ENCODE results near the gene NPR1.
A peak's percentile ranks its signal among the peaks of the same experiment; 100 is the strongest.
"Not testable (repeated sequence)": the region's sequence is repeated elsewhere in the genome, so short reads cannot be mapped to it uniquely, and the experiment has no call there.

Gene NPR1

DNA sequence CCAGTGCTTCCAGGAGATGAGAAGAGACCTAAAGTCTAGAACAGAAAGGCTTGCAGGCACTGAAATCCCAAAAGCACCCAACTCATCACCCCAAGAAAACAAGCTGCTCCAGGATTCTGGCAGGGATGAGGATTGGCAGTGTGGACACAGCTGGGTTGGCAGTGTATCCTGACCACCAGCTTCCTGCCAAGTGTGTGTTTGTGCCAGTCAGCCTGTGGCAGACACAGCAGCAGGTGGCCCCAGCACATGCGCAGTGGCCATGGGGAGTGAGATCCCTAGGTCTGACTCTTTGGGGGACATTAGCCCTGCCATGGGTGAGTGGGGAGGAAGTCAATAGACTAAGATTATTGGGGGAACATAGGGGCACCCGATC is 28.6 kb upstream of the NPR1 start:
- DNase-seq (ENCODE audit: low read depth) = no peak

DNA sequence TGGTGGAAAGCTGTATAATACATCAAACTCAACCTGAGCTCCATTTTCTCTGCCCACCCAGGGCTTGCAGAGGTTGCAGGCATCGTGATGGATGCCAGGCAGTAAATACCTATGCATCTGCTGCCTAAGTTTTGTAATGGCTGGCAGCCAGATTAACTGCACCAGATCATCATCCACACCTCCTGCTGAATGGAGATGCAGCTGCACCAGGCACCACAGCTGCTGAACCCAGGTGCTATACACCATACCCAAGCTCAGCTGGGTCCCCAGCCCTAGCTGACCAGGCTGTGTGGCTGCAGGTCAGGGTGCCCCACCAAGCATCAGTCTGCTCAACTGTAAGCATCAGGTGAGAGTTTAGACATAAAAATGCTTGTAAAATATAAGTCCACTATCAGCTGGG is 26.7 kb upstream of the NPR1 start:
- DNase-seq (ENCODE audit: low read depth) = no peak

DNA sequence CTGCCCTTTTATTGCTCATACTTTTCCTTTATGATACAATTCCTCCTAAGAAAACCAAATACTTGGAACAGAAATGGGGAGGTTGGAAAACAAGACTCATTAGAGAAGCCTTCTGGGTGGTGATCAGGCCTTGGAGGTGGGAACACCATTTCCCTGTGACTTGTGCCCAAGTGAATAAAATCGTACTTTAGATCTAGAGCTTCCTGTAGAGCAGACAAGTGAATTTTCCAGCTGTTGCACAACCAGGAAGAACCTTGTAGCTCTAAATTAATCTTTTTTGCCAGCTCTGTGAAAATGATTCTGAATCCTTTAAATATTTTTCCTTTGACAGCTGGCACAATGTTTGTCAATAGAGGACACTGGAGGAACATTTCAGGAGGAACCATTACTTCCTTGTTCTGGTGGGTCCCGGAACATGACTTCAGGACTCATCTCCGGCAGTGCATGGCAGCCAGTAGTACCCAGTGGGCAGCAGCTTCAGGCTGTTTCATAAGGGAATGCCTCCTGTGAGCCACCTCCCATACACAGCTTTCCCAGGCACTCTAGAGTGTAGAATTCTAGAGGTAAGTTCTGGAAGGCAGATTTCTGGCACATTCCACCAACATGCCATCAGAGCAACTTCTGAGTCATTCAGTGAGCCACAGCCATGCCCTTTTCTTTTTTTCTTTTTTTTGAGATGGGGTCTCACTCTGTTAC is 25.5 kb upstream of the NPR1 start:
- DNase-seq (ENCODE audit: low read depth) = peak; percentile 74

DNA sequence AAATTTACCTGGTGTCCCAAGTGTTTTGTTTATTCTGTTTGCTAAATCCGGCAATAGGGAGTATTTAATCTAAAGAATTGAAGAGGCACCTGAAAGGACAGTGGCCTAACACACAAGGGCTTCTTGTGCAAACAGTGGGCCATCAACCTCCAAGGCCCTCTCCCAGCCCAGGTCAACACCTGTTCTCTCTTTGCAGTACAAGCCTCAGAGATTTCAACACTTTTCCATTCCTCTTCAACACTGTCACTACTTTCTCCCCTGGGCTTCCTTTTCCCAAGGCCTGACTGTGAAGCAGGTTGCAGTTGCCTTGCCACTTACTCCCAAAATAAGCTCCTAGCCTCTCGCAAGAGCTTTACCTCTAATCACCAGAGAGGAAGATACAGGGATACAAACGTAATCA is 23.2 kb upstream of the NPR1 start:
- DNase-seq (ENCODE audit: low read depth) = no peak

DNA sequence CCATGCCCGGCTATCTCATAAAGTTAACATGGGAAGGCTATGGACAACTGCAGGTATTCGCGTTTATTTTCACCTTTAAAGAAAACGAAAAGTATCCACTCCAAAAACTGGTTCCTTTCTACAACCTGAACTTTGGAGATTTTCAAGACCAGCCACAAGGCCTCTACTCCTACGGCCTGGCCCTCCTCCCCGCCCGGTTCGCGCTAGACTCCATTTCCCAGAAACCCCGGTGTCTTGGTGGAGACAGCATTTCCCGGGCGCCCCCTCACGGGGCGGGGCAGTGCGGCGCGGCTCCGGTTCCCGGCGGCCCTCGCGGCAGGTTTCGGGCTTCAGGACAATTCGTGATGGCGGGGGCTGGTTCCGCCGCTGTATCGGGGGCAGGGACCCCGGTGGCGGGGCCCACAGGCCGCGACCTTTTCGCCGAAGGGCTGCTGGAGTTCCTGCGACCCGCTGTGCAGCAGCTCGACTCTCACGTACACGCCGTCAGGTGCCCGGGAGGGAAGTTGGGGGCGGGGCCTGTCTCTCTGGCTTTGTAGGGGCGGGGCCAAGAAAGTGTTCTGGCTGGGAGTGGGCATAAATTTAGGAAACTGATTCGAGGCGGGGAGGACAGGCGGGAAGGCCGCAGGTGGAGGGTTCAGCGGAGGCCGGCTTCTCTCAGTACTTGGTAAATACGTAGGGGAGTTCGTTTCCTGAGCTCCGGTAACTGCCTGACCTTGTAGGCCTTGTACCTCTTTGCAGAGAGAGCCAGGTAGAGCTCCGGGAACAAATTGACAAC is 19.9 kb upstream of the NPR1 start, which contains the start of gene SNAPIN:
TSS of gene SNAPIN (plus strand) at position 304 of the 775 bp plus-strand sequence. CDS start at position 345, 41 bp downstream.
- DNase-seq (ENCODE audit: low read depth) = peak; percentile 89

DNA sequence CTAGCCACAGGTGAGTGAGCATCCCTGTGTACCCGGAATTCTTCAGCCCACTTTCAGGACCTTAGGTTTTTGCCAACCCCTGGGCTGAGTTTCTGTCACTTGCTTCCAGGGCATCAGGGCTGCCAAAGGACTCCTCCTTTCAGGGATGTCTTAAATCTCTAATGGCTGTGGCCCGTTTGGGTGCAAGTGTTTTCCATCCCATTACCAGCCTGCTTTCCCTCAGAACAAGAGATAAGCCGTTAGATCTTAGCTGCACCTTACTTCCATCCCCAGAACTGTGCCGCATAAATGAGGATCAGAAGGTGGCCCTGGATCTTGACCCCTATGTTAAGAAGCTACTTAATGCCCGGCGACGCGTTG is 19.3 kb upstream of the NPR1 start:
- DNase-seq (ENCODE audit: low read depth) = no peak

DNA sequence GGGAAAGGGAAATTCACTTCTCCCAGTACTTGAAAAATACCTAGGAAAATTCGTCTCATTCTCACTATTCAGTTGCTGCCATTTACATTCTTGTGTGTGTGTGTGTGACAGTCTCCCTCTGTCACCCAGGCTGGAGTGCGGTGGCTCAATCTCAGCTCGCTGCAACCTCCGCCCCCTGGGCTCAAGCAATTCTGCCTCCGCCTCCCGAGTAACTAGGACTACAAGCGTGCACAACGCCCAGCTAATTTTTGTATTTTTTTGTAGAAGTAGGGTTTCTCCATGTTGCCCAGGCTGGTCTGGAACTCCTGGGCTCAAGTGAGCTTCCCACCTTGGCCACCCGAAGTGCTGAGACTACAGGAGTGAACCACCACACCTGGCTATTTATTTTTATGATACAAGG is 18.8 kb upstream of the NPR1 start:
- no peak for DNase-seq (ENCODE audit: low read depth)

DNA sequence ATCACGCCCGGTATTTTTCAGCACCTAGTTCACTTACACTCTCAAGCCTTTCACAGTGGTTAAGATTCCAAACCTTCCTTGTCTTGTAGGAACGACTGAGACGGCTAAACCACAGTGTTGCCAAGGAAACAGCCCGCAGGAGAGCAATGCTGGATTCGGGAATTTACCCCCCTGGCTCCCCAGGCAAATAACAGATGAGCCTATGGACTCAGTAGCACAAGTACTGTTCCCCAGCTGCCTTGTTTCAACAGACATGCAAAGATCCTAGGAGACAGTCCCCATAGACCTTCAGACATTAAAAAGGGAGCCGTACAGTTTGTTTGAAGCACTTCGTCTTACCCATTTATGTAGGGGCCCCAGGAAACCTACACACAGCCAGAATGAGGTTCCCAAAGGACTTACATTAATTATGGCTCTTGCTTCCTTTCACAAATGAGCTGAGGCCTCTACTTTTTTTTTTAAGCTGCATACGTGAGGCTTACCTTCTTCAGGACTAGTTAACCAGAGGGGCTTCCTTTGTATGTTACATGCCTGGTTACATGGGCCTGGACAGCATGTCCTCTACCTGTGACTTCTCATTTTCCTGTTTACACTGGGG is 17.3 kb upstream of the NPR1 start:
- DNase-seq (ENCODE audit: low read depth) = peak; percentile 28

DNA sequence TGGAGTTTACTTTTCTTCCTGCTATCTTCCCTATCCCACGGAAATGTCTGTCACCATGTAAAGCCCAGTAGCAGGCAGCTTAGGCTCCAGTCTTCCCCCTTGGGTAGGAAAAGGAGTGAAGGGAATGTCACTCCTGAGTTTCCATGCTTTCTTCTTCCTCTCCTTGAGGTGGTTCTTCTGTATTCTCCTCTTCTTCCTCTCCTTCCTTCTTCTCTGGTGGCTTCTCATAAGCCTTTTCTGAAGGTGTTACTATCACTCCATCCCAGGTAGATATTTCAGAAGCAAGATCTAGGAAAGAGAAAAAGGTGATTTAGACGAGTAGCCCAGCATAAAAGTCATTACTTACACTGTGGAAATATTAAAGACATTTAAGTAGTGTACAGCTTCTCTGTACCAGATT is 16.2 kb upstream of the NPR1 start:
- DNase-seq (ENCODE audit: low read depth) = no peak

DNA sequence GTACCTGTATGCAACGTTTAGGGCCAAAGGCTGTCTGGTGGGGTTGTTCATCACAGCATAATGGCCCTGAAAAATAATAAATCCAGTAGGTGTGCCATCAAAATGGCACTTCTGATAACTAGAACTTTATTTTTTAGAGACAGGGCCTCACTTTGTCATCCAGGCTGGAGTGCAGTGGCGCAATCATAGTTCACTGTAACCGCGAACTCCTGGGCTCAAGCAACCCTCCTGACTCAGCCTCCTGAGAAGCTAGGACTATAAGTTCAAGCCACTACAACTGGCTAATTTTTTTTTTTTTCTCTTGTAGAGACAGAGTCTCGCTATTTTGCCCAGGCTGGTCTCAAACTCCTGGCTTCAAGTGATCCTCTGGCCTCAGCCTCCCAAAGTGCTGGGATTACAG is 15.3 kb upstream of the NPR1 start:
- DNase-seq (ENCODE audit: low read depth) = peak; percentile 46

DNA sequence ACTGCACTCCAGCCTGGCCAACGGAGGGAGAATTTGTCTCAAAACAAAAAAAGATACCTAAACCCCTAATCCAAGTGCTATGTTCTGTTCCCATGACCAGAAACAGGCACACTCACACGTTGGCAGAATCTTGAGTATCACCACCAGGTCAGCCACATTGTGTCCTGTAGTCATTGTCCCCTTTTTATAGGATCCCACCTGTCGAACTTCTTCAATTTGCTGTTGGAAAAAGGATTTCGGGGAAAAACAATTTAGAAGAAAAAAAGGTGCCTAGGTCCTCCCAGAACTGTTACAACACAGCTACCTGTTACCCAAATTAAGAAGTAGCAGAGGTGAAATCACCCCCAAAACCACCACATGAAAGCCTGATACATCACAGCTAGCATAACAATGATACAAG is 11.0 kb upstream of the NPR1 start:
- no peak for DNase-seq (ENCODE audit: low read depth)

DNA sequence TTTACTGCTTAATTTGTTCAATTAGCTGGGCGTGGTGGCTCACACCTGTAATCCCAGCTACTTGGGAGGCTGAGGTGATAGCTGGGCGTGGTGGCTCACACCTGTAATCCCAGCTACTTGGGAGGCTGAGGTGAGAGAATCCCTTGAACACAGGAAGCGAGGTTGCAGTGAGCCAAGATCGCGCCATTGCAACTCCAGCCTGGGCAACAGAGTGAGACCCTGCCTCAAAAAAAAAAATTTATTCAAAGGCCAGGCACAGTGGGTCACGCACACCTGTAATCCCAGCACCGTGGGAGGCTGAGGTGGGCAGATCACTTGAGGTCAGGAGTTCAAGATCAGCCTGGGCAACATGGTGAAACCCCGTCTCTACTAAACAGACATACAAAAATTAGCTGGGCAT is 9.8 kb upstream of the NPR1 start:
- not testable (repeated sequence) for DNase-seq (ENCODE audit: low read depth)

DNA sequence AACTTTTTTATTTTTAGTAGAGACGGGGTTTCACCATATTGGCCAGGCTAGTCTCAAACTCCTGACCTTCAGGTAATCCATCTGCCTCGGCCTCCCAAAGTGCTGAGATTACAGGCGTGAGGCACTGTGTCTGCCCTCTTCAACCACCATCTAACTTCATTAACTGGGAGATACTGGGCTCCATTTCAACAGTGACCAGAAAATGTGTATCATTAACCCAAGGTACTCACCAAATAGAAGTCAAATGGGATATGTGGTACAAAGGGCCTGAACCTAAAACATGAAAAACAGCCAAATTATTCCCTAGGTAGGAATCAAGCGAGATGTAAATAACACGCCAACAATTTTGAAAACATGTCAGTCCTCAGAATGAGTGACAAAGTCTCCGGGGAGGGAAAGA is 8.9 kb upstream of the NPR1 start:
- DNase-seq (ENCODE audit: low read depth) = no peak

DNA sequence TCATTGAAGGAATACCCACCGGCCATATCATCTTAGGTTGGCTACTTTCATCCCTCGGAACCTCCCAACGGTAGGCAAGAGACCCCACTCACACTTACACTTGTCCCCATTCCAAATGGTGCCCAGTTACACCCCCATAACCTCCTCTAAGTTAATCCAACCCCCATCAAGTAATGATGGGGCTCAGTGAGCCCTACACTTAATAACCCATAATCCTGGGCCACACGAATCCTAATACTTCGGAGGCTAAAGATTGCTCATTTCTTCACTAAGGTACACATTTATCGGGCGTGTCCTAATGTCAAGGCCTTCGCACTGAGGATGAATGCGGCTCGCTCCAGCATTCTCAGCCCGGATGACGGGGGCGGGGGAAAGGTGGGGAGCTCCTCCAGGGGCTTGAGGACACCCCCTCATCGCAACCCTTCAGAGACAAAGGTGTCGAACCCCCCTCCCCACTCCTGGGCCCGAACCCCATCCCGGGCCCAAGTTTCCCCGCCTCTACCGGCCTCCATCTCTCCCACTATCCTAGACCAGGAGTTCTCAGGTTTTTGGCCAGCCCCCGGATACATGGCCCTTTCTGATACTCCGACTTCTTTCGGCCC is 8.1 kb upstream of the NPR1 start:
- no peak for DNase-seq (ENCODE audit: low read depth)

DNA sequence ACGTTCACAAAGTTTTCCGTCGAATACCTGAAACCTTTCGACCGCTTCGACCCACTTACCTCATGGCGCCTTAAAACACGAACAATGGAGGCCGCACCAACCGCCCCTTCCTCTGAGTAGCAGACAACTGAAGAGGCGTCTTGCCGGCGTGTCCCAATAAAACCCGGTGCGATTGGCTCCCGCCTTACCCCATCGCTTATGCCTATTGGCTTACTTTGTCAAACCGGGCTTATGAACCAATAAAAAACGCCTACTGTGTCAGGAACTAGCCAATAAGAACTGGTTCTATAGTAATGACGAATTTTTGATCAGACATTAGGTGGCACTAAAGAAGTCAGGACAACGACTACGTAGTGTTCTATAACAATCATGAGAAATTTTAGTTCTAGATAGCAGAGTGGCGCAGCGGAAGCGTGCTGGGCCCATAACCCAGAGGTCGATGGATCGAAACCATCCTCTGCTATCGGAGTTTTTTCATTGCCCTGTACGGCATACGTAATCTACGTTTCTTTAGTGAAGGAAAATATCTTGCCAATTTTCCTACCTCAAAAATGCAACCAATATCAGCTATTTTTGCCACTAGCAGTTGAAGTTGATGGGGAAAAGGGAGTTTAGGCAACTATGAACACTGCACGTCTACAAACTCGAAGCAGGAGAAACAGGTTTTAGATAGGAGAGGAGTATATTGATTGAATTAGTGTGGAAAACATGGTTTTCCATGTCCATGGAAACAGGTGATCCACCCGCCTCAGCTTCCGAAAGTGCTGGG is 7.4 kb upstream of the NPR1 start, which contains the start of gene ILF2:
TSS of gene ILF2 (minus strand) at position 135 of the 769 bp plus-strand sequence. CDS start at position 64, 71 bp downstream.
- DNase-seq (ENCODE audit: low read depth) = peak; percentile 100

DNA sequence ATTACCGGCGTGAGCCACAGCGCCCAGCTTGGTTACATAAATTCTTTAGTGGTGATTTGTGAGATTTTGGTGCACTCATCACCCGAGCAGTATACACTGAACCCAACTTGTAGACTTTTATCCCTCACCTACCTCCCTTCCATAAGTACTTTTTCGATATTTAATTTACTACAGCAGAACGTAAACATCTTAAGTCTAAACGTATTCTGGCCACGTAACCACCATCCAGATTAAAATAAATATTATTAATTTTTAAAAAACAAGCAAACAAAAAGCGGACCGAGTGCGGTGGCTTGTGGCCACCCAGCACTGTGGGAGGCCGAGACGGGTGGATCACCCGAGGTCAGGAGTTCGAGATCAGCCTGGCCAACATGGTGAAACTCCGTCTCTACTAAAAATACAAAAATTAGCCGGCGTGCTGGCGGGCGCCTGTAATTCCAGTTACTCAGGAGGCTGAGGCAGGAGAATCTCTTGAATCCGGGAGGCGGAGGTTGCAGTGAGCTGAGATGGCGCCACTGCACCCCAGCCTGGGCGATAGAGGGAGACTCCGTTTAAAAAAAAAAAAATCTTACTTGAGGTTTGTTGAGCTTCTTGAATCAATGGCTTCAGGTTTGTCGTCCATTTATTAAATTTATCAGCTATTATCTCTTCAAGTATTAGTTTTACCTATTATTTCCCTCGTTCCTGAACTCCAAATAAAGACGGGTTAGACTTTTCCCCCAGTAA is 6.7 kb upstream of the NPR1 start:
- not testable (repeated sequence) for DNase-seq (ENCODE audit: low read depth)

DNA sequence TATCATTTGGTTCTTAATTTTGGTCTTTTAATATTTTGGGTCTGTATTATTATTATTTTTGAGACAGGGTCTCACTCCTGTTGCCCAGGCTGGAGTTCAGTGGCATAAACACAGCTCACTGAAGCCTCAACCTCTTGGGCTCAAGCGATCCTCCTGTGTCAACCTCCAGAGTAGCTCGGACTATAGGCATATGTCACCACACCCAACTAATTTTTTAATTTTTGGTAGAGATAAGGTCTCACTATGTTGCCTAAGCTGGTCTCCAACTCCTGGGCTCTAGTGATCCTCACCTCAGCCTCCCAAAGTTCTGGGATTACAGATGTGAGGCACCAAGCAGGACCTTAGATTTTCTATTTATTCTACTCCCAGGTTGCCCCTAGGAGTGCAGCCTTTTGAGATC is 5.0 kb upstream of the NPR1 start:
- DNase-seq (ENCODE audit: low read depth) = no peak

DNA sequence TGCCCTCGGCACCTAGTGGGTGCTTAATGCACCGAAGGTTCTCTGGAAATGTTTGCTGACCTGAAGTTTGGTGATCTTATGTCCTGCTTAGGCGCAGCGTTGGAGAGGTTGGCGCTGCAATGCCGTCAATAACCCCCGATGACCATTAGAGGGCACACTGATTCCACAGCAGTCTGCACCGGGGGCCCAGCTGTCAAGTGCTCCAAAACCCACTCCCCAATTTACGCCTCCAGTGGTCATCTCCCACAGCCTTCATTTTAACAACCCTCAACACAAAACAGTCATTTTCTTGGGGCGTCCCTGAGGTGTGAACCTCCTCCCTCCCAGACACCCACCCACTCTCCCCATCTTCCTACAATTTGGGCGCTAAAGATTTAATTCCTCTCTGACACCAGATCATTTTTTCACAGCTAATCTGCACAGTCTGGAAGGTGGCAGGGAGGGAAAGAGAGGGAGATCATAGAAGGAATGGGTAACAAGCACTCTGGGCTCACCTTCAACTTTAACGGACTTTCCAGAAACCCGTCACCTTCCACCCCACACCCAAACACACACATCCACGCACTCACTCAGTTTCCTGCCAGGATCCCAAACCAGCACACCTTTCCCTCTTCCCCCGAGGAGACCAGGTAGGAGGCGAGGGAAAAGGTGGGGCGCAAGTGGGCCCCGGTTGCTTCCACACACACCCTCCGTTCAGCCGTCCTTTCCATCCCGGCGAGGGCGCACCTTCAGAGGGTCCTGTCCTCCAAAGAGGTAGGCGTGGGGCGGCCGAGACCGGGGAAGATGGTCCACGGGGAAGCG is 570 bp upstream of the NPR1 start:
- peak; percentile 50 for DNase-seq (ENCODE audit: low read depth)

DNA sequence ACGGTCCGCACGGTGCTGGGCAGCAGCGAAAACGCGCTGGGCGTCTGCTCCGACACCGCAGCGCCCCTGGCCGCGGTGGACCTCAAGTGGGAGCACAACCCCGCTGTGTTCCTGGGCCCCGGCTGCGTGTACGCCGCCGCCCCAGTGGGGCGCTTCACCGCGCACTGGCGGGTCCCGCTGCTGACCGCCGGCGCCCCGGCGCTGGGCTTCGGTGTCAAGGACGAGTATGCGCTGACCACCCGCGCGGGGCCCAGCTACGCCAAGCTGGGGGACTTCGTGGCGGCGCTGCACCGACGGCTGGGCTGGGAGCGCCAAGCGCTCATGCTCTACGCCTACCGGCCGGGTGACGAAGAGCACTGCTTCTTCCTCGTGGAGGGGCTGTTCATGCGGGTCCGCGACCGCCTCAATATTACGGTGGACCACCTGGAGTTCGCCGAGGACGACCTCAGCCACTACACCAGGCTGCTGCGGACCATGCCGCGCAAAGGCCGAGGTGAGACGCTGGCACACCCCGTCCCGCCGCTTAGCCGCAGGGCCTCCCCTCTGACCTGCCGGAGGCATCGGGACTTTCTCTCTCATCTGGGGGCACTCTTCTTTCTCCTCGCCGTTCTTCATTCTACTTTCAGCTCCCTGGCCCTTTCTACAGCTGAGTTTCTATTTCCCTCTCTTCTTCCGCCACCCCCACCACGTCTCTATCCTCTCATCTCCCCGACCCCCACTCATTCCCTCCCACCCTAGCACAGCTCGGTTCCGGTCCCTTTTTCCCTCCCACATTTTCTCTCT is 1.0 kb downstream of the NPR1 start:
- DNase-seq (ENCODE audit: low read depth) = no peak

DNA sequence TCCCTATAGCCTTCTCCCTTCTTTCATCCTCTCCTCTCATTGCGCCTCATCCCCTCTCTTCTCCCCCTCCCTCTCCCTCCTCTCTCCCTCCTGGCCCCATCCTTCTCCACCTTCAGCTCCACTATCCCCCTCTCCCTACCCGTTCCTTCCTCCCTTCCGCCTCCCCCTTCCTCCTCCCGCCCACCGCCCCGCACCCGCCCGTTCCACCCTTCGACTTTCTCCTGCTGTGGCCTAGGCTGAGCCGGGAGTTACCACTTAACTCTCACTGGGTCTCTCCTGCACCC is 1.6 kb downstream of the NPR1 start:
- DNase-seq (ENCODE audit: low read depth) = no peak

Measured in EH (cell line).